GM12878 (cell line): ENCODE results near the gene DUSP22.

Experiments
- ASH2L ChIP-seq: fragments of 300-600, 200-600 bp; sonication (generic); IDR thresholded peaks from 2 replicates; pipeline ENCODE4 v1.6.1; 2017; ENCODE audit warnings: low read depth, mild to moderate bottlenecking, borderline replicate concordance
- CTCF ChIP-seq, 3 experiments: IDR thresholded peaks in 2 of 3; conservative IDR thresholded peaks in 1 of 3; 2 replicates each; pipeline ENCODE4 v1.5.1; 2011; ENCODE audit warnings: low read depth in 3 of 3, low read length in 3 of 3, mild to moderate bottlenecking in 3 of 3, control low read depth in 2 of 3, moderate library complexity in 2 of 3, inconsistent platforms in 1 of 3, mixed read lengths in 1 of 3; ENCODE audit not compliant: control insufficient read depth in 2 of 3, insufficient read depth in 1 of 3; ENCODE audit errors: extremely low read depth in 1 of 3

DNA sequence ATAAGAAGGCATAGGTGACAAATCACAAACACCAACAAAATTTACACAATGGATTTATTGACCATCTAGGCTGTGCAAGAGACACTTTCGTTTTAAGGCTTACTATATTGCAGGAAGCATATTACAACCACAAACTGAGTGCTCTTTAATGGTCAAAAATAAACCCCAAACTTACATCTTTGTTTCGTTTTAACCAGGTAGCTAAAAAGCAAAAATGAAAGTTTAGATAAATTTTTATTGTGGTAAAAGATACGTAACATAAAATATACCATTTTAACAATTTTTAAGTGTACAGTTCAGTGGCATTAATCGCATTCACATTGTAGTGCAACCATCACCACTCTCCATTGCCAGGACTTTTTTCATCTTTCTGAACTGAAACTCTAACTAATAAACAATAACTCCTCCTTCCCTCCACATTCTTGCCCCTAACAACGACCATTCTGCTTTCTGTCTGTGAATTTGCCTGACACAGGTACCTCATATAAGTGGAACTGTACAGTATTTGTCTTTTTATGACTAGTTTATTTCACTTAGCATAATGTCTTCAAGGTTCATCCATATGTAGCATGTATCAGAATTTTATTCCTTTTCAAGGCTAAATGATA lies 32.3 kb upstream of the DUSP22 start:
- no peak for TF ChIP-seq ASH2L
- no peak for TF ChIP-seq CTCF (IDR thresholded peaks at IDR 0.05 in 2 of 3, conservative IDR thresholded peaks at IDR 0.05 in 1 of 3; ENCODE audit: control insufficient read depth in 2 of 3, extremely low read depth in 1 of 3, insufficient read depth in 1 of 3, low read depth in 3 of 3, low read length in 3 of 3)
